Fibroblast of skin of left biceps (primary cell): ENCODE results near the gene TASOR.

Source experiments
- DNase-seq, 2 experiments: peaks; one replicate each; pipeline ENCODE4 v3.0.0-alpha.2; 2013; ENCODE audit warnings: low read depth in 2 of 2

TASOR gene

GRCh38 chr3:56682462-56683121 lies 473 bp downstream of the TASOR start:
- DNase-seq = peak; percentile 41 to 46

- DNase-seq = no peak
Observed at GRCh38 chr3:56681984-56682461, 1.0 kb downstream of the TASOR start.

- no peak for DNase-seq
Observed at GRCh38 chr3:56680054-56680580, 2.9 kb downstream of the TASOR start.

- no peak for DNase-seq
Observed at GRCh38 chr3:56677286-56677685, 5.8 kb downstream of the TASOR start.

- no peak for DNase-seq
Observed at GRCh38 chr3:56673781-56674457, 9.1 kb downstream of the TASOR start.

- no peak for DNase-seq
Observed at GRCh38 chr3:56667973-56668579, 15.0 kb downstream of the TASOR start.

DNA sequence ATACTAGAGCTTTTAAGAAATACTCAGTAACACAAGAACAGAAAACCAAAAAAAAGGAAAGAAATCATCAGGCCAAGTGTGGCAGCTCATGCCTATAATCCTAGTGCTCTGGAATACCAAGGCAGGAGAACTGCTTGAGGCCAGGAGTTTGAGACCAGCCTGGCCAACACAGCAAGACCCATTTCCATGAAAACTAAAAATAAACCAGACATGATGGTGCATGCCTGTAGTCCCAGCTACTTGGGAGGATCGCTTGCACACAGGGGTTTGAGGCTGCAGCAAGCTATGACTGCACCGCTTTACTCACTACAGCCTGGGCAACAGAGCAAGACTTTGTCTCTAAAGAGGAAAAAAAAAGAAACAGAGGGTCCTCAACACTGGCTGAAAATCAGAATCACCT lies 18.2 kb downstream of the TASOR start:
- no peak for DNase-seq

GRCh38 chr3:56655709-56656108 lies 27.4 kb downstream of the TASOR start:
- DNase-seq = no peak

- DNase-seq = no peak
Observed at GRCh38 chr3:56654460-56654859, 28.6 kb downstream of the TASOR start.

GRCh38 chr3:56645407-56645806 lies 37.7 kb downstream of the TASOR start:
- DNase-seq = no peak

DNA sequence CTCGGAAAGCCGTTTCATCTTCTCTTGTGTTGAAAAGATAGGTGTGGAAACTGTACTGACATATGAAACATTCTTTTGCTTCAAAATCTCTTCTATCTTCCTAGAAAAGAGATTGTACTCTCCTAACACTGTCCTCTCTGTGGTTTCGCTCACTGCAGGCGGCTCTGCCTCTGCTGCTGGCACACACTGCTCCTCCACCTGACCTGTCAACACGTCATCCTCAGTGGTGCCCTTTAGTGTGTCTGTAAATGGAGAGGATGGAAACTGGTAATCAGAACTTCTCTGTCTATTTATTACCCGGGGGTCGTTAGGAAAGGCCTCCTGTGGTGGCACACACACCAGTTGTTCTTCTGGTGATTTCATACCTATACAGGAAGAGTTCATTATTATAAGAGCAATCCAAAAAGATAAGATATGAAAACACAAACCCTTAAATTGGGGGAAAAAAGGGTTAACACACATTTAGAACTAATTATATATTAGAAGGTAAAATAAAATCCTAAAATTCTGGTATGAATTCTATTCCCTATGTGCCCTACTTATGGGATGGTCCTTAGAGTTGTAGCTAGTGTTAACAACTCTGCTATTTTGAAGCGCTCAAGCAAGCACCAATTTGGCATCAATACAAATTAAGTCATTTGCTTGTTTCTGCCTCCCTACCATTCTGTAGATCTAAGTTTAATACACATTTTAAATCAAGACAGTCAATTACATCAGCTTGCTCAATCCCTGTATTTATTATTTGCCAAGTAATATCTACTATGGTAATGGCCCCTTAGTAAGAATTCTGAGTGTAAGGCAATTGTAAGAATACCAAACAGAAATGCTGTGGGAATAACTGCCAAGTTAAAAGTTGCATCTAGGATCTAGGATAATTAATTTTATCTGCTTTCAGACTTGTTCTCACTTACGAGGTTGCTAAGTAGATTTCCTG lies 49.2 kb downstream of the TASOR start:
- no peak for DNase-seq
